H1 (cell line): Measurements from ENCODE around the gene CADPS. TPM values are rescaled to one million over a fixed set of nuclear protein-coding genes. Genes with fewer than 3 reads are reported as not detected.

Source experiments
- BACH1 ChIP-seq: IDR thresholded peaks from 2 replicates; pipeline ENCODE4 v1.6.1; 2012; ENCODE audit warnings: low read length, improper control_type of control experiment
- KDM4A ChIP-seq: IDR thresholded peaks from one replicate; pipeline ENCODE4 v1.7.1; 2012; ENCODE audit warnings: low read depth, mild to moderate bottlenecking, moderate library complexity, low read length, inconsistent platforms; ENCODE audit not compliant: severe bottlenecking
- polyA plus RNA-seq, 7 experiments: library from polyadenylated mRNA; depleted of rRNA in 3 of 7; stranded (reverse) in 5 of 7; unstranded in 2 of 7; fragments of >200 nt in 5 of 7; fragments of 200-250 nt in 2 of 7; gene quantifications; 1 replicate in 5 of 7; 2 replicates in 1 of 7; 4 replicates in 1 of 7; pipeline versions ENCODE4 v1.2.1 to v1.2.3, GENCODE V29; 2011 to 2013; ENCODE audit warnings: missing spikeins in 2 of 7, mixed read lengths in 2 of 7
- total RNA-seq: library from RNA; stranded (reverse); fragmentation: NEBNext Ultra II Directional; extraction: Animal tissue kit (Norgen Biotek cat#: 25700); gene quantifications from 2 replicates; pipeline ENCODE4 v1.2.1, GENCODE V29; 2021

CADPS gene
- total and polyA plus RNA-seq, 2 of the 8 experiments (the other 6 are each of a cell fraction or from before 2014, with no cell fraction given) = 7.1 to 10.2 TPM

- no peak for TF ChIP-seq BACH1
- no peak for TF ChIP-seq KDM4A
Measured at GRCh38 chr3:62798000-62798399, 77.2 kb downstream of the CADPS start (continued).
